Gastrocnemius medialis (tissue), 4 donors: ENCODE data around the gene PLA2G1B.

Experiments
- CTCF ChIP-seq, 5 experiments: fragments of 450-650 bp in 3 of 5; fragments of 200-600 bp in 2 of 5; sonication (generic) in 2 of 5; IDR thresholded peaks in 4 of 5; conservative IDR thresholded peaks in 1 of 5; 1 replicate in 4 of 5; 2 replicates in 1 of 5; pipeline ENCODE4 v1.5.1; 2016 to 2019; ENCODE audit warnings: antibody characterized with exemption in 5 of 5, mild to moderate bottlenecking in 3 of 5, moderate library complexity in 3 of 5
- POLR2A ChIP-seq, 2 donors: fragments of 450-650 bp; IDR thresholded peaks; one replicate each; pipeline ENCODE4 v1.6.1; 2017; ENCODE audit warnings: antibody characterized with exemption in 2 of 2, mild to moderate bottlenecking in 2 of 2, moderate library complexity in 2 of 2

DNA sequence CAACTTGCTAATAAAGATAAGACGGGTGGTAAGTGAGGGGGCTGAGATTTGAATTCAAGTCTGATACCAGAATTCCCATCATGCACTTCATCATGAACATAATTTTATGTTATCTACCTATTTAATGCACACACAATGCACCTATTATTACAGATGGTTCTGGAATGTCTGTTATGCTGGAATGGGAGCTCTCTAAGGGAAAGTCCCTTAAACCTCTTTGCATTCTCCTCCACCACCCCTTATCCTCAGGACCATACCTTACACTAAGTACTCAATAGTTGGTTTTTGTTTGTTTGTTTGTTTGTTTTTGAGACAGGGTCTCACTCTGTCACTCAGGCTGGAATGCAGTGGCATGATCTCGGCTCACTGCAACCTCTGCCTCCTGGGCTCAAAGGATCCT lies 48.4 kb upstream of the PLA2G1B start:
- TF ChIP-seq CTCF (IDR thresholded peaks at IDR 0.05 in 4 of 5, conservative IDR thresholded peaks at IDR 0.05 in 1 of 5): no peak
- TF ChIP-seq POLR2A (IDR thresholded peaks at IDR 0.05): no peak
